Measurements from ENCODE around the gene JAZF1. TPM values are rescaled to one million over a fixed set of nuclear protein-coding genes. Genes with fewer than 3 reads are reported as not detected.

The JAZF1 gene
- total and polyA plus RNA-seq, 11 donors: 10.3 to 46.2 (median 26.8) TPM

DNA sequence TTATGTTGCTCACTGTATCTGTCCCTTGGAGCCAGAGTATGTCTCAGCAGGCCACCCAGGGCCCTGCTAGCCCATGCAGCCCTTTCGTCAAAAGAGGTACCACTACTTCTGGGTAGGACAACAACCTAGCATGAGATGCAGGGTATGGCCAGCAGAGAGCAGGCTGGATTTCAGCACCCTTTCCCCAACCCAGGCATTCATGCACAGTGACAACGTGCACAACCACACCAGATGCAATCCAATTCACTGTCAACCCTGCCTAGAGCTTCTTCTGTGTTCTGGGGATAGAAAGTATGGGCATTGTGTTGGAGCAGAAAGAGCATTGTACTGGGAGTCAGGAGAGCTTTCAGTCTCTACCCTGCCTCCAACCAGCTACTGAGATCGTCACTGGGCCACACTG is 37.9 kb downstream of the JAZF1 start:
- ATAC-seq (peak in 3 of 4 donors; percentile 18 to 35 (median 22)), DNase-seq (no peak)
- TF ChIP-seq, protein P1, sequence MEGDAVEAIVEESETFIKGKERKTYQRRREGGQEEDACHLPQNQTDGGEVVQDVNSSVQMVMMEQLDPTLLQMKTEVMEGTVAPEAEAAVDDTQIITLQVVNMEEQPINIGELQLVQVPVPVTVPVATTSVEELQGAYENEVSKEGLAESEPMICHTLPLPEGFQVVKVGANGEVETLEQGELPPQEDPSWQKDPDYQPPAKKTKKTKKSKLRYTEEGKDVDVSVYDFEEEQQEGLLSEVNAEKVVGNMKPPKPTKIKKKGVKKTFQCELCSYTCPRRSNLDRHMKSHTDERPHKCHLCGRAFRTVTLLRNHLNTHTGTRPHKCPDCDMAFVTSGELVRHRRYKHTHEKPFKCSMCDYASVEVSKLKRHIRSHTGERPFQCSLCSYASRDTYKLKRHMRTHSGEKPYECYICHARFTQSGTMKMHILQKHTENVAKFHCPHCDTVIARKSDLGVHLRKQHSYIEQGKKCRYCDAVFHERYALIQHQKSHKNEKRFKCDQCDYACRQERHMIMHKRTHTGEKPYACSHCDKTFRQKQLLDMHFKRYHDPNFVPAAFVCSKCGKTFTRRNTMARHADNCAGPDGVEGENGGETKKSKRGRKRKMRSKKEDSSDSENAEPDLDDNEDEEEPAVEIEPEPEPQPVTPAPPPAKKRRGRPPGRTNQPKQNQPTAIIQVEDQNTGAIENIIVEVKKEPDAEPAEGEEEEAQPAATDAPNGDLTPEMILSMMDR (IDR thresholded peaks at IDR 0.05): peak in 1 of 12 donors; percentile 10
- no peak for TF ChIP-seq POLR2A (IDR thresholded peaks at IDR 0.05)
- H3K27me3 ChIP-seq: no peaks in the 10 kb centered on the region
- no peak overlapping the region for H3K4me3 ChIP-seq
- no peak overlapping the region for H3K27ac ChIP-seq
- H3K9me3 ChIP-seq: no peaks in the 10 kb centered on the region
- intact Hi-C loops (cut with DNase I): loop anchor here in 1 of 10 donors (5.0 kb wide), 1 partner anchor 35 kb away; no protein-coding TSS in a partner anchor
- H3K36me3 ChIP-seq: no peaks in the 10 kb centered on the region
- 83 to 94% (median 88%) methylated on average over 2 to 3 of the region's 3 CpGs for WGBS, 4 donors
- peaks cover 0 to 43% (median 10%) of the 10 kb centered on the region in 12 donors for H3K4me1 ChIP-seq

- ATAC-seq: no peak
- intact Hi-C loops (cut with DNase I): loop anchor here in 1 of 10 donors (5.0 kb wide), 1 partner anchor 36 kb away; no protein-coding TSS in a partner anchor
- Histone ChIP-seq H3K4me1 (peaks cover 0 to 51% (median 14%) of the 10 kb centered on the region in 12 donors), H3K36me3 (no peaks in the 10 kb centered on the region), H3K27me3 (no peaks in the 10 kb centered on the region), H3K9me3 (no peaks in the 10 kb centered on the region), H3K4me3 (no peak overlapping the region), H3K27ac (peak overlapping the region in 1 of 12 donors; percentile 15)
- 25 to 51% (median 35%) methylated on average over 1 of the region's 1 CpG for WGBS, 4 donors
- no peak for DNase-seq
- TF ChIP-seq POLR2A (IDR thresholded peaks at IDR 0.05): no peak
- TF ChIP-seq, protein P1 (IDR thresholded peaks at IDR 0.05): no peak
Observed at GRCh38 chr7:28140979-28141378, 39.6 kb downstream of the JAZF1 start.

DNA sequence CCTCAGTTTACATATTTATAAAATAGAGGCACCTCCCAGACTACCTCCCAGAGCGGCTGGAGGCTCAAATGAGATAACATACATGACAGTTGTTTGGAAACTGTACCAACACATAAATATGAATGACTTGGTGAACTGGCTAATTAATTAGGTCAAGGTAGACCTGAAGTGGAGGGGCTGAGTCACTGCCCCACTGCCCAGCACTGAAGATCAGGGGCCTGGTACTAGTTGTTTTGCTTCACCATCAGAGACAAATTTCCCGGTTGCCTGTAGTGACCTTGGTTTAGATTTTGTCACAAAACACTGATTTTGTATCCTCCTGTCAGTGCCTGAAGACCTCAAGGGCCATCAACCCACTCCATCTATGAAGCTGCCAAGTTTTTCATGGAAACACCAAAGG is 41.8 kb downstream of the JAZF1 start:
- DNase-seq: no peak
- TF ChIP-seq, protein P1 (IDR thresholded peaks at IDR 0.05): no peak
- no peak for TF ChIP-seq POLR2A (IDR thresholded peaks at IDR 0.05)
- intact Hi-C loops (cut with DNase I): loop anchor here in 1 of 10 donors (5.0 kb wide), 1 partner anchor 133 kb away; no protein-coding TSS in a partner anchor
- H3K4me3 ChIP-seq: no peak overlapping the region
- H3K27me3 ChIP-seq: no peaks in the 10 kb centered on the region
- H3K36me3 ChIP-seq: no peaks in the 10 kb centered on the region
- 88 to 96% (median 90%) methylated on average over 2 of the region's 2 CpGs for WGBS, 4 donors
- H3K27ac ChIP-seq: no peak overlapping the region
- H3K4me1 ChIP-seq: peaks cover 0 to 55% (median 18%) of the 10 kb centered on the region in 12 donors
- ATAC-seq: no peak
- H3K9me3 ChIP-seq: no peaks in the 10 kb centered on the region

- no peak for TF ChIP-seq POLR2A (IDR thresholded peaks at IDR 0.05)
- TF ChIP-seq, protein P1 (IDR thresholded peaks at IDR 0.05): no peak
- Histone ChIP-seq H3K36me3 (no peaks in the 10 kb centered on the region), H3K27ac (no peak overlapping the region), H3K27me3 (no peaks in the 10 kb centered on the region), H3K9me3 (no peaks in the 10 kb centered on the region), H3K4me1 (peaks cover 0 to 63% (median 18%) of the 10 kb centered on the region in 12 donors), H3K4me3 (no peak overlapping the region)
- DNase-seq (no peak), ATAC-seq (no peak)
- intact Hi-C loops (cut with DNase I): loop anchor here in 1 of 10 donors (5.0 kb wide), 1 partner anchor 135 kb away; no protein-coding TSS in a partner anchor
- WGBS, 4 donors: 89 to 93% (median 92%) methylated on average over 7 of the region's 7 CpGs
Observed at GRCh38 chr7:28137463-28137862, 43.1 kb downstream of the JAZF1 start.
